ENCODE results near the gene TMEM253.

DNA sequence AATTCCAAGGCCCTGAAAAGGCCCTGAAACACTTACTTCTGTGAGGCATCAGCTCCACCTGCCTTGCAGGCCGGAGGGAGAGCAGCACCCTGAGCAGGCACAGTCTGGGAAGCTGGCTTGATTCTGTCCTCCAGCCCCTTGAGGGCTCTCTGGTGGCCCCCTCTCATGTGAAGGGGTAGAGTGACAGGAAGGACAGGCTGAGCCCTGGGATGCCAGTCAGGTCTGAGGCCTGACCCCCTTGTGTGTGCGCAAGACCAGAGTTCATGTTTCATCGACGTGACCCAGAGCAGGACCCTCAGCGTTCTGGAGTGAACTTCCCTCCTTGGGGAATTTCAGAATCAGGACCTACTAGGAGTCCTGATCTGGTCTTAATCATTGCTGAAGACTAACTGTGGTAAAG lies 42.0 kb upstream of the TMEM253 start:
- TF ChIP-seq, protein P1, sequence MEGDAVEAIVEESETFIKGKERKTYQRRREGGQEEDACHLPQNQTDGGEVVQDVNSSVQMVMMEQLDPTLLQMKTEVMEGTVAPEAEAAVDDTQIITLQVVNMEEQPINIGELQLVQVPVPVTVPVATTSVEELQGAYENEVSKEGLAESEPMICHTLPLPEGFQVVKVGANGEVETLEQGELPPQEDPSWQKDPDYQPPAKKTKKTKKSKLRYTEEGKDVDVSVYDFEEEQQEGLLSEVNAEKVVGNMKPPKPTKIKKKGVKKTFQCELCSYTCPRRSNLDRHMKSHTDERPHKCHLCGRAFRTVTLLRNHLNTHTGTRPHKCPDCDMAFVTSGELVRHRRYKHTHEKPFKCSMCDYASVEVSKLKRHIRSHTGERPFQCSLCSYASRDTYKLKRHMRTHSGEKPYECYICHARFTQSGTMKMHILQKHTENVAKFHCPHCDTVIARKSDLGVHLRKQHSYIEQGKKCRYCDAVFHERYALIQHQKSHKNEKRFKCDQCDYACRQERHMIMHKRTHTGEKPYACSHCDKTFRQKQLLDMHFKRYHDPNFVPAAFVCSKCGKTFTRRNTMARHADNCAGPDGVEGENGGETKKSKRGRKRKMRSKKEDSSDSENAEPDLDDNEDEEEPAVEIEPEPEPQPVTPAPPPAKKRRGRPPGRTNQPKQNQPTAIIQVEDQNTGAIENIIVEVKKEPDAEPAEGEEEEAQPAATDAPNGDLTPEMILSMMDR (IDR thresholded peaks at IDR 0.05), result no peak
- no peak for TF ChIP-seq POLR2A (IDR thresholded peaks at IDR 0.05)

Measured in Peyer's patch (tissue), 4 donors.